IMR-90 (cell line): Measurements from ENCODE around the gene FBXO31. TPM values are rescaled to one million over a fixed set of nuclear protein-coding genes. Genes with fewer than 3 reads are reported as not detected.

Source experiments
- ATAC-seq: fragments of 200-7000 bp; cut with Tn5 transposase; 2 replicates; pipeline ENCODE4 v1.9.1; 2020; ENCODE audit warnings: low read depth, mild to moderate bottlenecking, moderate library complexity
- BruUV-seq: library from RNA; stranded (reverse); fragments of 400-500 nt; replicated peaks from 2 replicates; lab custom pipeline; 2021; lab: Mats Ljungman, UMichigan
- CTCF ChIA-PET: fragments of 300-600 bp; formaldehyde crosslinking; extraction: SDS; loops from one replicate; lab custom pipeline; 2021; ENCODE audit warnings: antibody characterized with exemption; lab: Yijun Ruan, JAX
- POLR2A ChIA-PET: fragments of 300-600 bp; sonication (Branson Sonifier 250); formaldehyde crosslinking; loops from one replicate; lab custom pipeline; 2022; ENCODE audit warnings: antibody characterized with exemption; ENCODE audit not compliant: unreplicated experiment; lab: Charles Lee
- DNase-seq: peaks from one replicate; pipeline ENCODE4 v3.0.0; 2013
- H2AFZ ChIP-seq: replicated peaks from 2 replicates; pipeline ENCODE3; 2013; ENCODE audit warnings: low read length, mild to moderate bottlenecking; ENCODE audit not compliant: poor library complexity
- H2AK5ac ChIP-seq: 2 replicates; pipeline ENCODE4 v1.6.1; 2013; ENCODE audit warnings: low read depth, low read length, inconsistent platforms
- H2AK9ac ChIP-seq: replicated peaks from 2 replicates; pipeline ENCODE3; 2013; ENCODE audit warnings: mild to moderate bottlenecking, low read depth, low read length, moderate library complexity; ENCODE audit not compliant: poor library complexity
- H2BK120ac ChIP-seq: 2 replicates; pipeline ENCODE4 v1.6.1; 2013; ENCODE audit warnings: low read depth, low read length, inconsistent platforms
- H2BK15ac ChIP-seq: 3 replicates; pipeline ENCODE4 v1.6.1; 2013; ENCODE audit warnings: low read depth, low read length, inconsistent platforms
- H2BK20ac ChIP-seq: 2 replicates; pipeline ENCODE4 v1.6.1; 2013; ENCODE audit warnings: low read depth, mild to moderate bottlenecking, inconsistent platforms, low read length, moderate library complexity
- H2BK5ac ChIP-seq: 2 replicates; pipeline ENCODE4 v1.6.1; 2013; ENCODE audit warnings: mild to moderate bottlenecking, low read depth, low read length, inconsistent platforms; ENCODE audit not compliant: poor library complexity, severe bottlenecking
- H3K14ac ChIP-seq: replicated peaks from 2 replicates; pipeline ENCODE4 v1.6.1; 2013; ENCODE audit warnings: low read depth, low read length, inconsistent platforms
- H3K18ac ChIP-seq: 2 replicates; pipeline ENCODE4 v1.6.1; 2013; ENCODE audit warnings: low read depth, low read length, control low read depth
- H3K23ac ChIP-seq: 2 replicates; pipeline ENCODE4 v1.6.1; 2013; ENCODE audit warnings: low read depth, low read length, inconsistent platforms
- H3K27ac ChIP-seq: 2 replicates; pipeline ENCODE4 v1.5.1; 2013; ENCODE audit warnings: mild to moderate bottlenecking, control low read depth, low read length; ENCODE audit not compliant: insufficient read depth
- H3K27me3 ChIP-seq: 2 replicates; pipeline ENCODE4 v1.6.1; 2013; ENCODE audit warnings: low read length; ENCODE audit not compliant: control insufficient read depth, insufficient read depth
- H3K36me3 ChIP-seq: 2 replicates; pipeline ENCODE4 v1.6.1; 2013; ENCODE audit warnings: low read length, mixed read lengths; ENCODE audit not compliant: control insufficient read depth, insufficient read depth
- H3K4ac ChIP-seq: 2 replicates; pipeline ENCODE4 v1.6.1; 2013; ENCODE audit warnings: low read depth, low read length, inconsistent platforms
- H3K4me1 ChIP-seq: 2 replicates; pipeline ENCODE4 v1.6.1; 2013; ENCODE audit warnings: low read length, mixed read lengths; ENCODE audit not compliant: control insufficient read depth, insufficient read depth
- H3K4me2 ChIP-seq: 2 replicates; pipeline ENCODE4 v1.6.1; 2013; ENCODE audit warnings: low read depth, mild to moderate bottlenecking, control low read depth, low read length, moderate library complexity
- H3K4me3 ChIP-seq: 2 replicates; pipeline ENCODE4 v1.5.1; 2013; ENCODE audit warnings: low read depth, mild to moderate bottlenecking, control low read depth, low read length, moderate library complexity; ENCODE audit not compliant: insufficient read depth
- H3K56ac ChIP-seq: 2 replicates; pipeline ENCODE4 v1.6.1; 2013; ENCODE audit warnings: low read length, inconsistent platforms; ENCODE audit not compliant: insufficient read depth; ENCODE audit errors: extremely low read depth
- H3K79me1 ChIP-seq, 2 experiments: 2 replicates each; pipeline ENCODE4 v1.6.1; 2013; ENCODE audit warnings: low read length in 2 of 2, inconsistent platforms in 1 of 2, low read depth in 1 of 2
- H3K9ac ChIP-seq: 2 replicates; pipeline ENCODE4 v1.6.1; 2013; ENCODE audit warnings: low read depth, low read length, control low read depth
- H3K9me1 ChIP-seq: 2 replicates; pipeline ENCODE4 v1.6.1; 2013; ENCODE audit warnings: low read length, inconsistent platforms; ENCODE audit not compliant: insufficient read depth
- H3K9me3 ChIP-seq: 2 replicates; pipeline ENCODE4 v1.6.1; 2013; ENCODE audit warnings: low read length; ENCODE audit not compliant: control insufficient read depth, insufficient read depth
- H4K20me1 ChIP-seq: 2 replicates; pipeline ENCODE4 v1.6.1; 2013; ENCODE audit warnings: low read length, inconsistent platforms; ENCODE audit not compliant: insufficient read depth
- H4K5ac ChIP-seq: 2 replicates; pipeline ENCODE4 v1.6.1; 2013; ENCODE audit warnings: mild to moderate bottlenecking, low read depth, low read length, control low read depth
- H4K8ac ChIP-seq, 2 experiments: 2 replicates each; pipeline ENCODE4 v1.6.1; 2013; ENCODE audit warnings: low read depth in 2 of 2, low read length in 2 of 2, control low read depth in 1 of 2, inconsistent platforms in 1 of 2
- H4K91ac ChIP-seq: 2 replicates; pipeline ENCODE4 v1.6.1; 2013; ENCODE audit warnings: low read depth, low read length, inconsistent platforms; ENCODE audit not compliant: insufficient read depth
- CEBPB ChIP-seq: IDR thresholded peaks from 2 replicates; pipeline ENCODE4 v1.6.1; 2012; ENCODE audit warnings: low read depth, low read length, improper control_type of control experiment
- FOS ChIP-seq: fragments of 150-350 bp; IDR thresholded peaks from 2 replicates; pipeline ENCODE4 v1.6.1; 2016; ENCODE audit warnings: low read depth, low read length
- NFE2L2 ChIP-seq: fragments of 150-350 bp; IDR thresholded peaks from 2 replicates; pipeline ENCODE4 v1.6.1; 2016; ENCODE audit warnings: low read depth, mild to moderate bottlenecking, low read length
- RAD21 ChIP-seq: IDR thresholded peaks from 2 replicates; pipeline ENCODE4 v1.6.1; 2012; ENCODE audit warnings: low read length, improper control_type of control experiment
- RCOR1 ChIP-seq: IDR thresholded peaks from 2 replicates; pipeline ENCODE4 v1.6.1; 2012; ENCODE audit warnings: mild to moderate bottlenecking, low read length, improper control_type of control experiment; ENCODE audit not compliant: insufficient replicate concordance
- RFX5 ChIP-seq: IDR thresholded peaks from 2 replicates; pipeline ENCODE4 v1.8.0; 2012; ENCODE audit warnings: low read depth, mild to moderate bottlenecking, low read length, moderate library complexity
- SMC3 ChIP-seq: fragments of 150-350 bp; IDR thresholded peaks from 2 replicates; pipeline ENCODE4 v1.6.1; 2016; ENCODE audit warnings: low read depth, mild to moderate bottlenecking, antibody characterized with exemption, low read length, moderate library complexity
- WGBS, 2 experiments: methylation state at CpG; one replicate each; pipeline versions ENCODE4 v1.1.5 to v1.1.7; 2013; ENCODE audit warnings: missing lambda C conversion rate in 2 of 2; ENCODE audit not compliant: insufficient read length in 1 of 2; ENCODE audit errors: extremely low coverage in 2 of 2; 5-methylcytosine and 5-hydroxymethylcytosine counted together
- dilution Hi-C: fragments of 300-500 bp; cut with HindIII; formaldehyde crosslinking; loops from one replicate; pipeline ENCODE4 v1.14.3; 2018; ENCODE audit warnings: low sequenced_read_pairs; ENCODE audit not compliant: unreplicated experiment
- in situ Hi-C: fragments of 300-500 bp; cut with MboI; formaldehyde crosslinking; loops from 3 replicates; pipeline ENCODE4 v1.14.3; 2019; ENCODE audit warnings: low sequenced_read_pairs, inconsistent platforms, mixed read lengths
- intact Hi-C: fragments of 100-400 bp; cut with micrococcal nuclease; formaldehyde crosslinking; loops from 2 replicates; pipeline ENCODE4 v1.10.0; 2022
- polyA plus RNA-seq, 3 experiments: library from polyadenylated mRNA; depleted of rRNA; stranded (reverse); fragments of >200 nt; gene quantifications; 2 replicates each; pipeline ENCODE4 v1.2.3, GENCODE V29; 2012; ENCODE audit warnings: low replicate concordance in 1 of 3
- total RNA-seq: library from RNA; depleted of rRNA; stranded (reverse); fragments of >200 nt; gene quantifications from 2 replicates; pipeline ENCODE4 v1.2.3, GENCODE V29; 2012
- TF ChIP-seq, protein P1 (sequence below): conservative IDR thresholded peaks from 2 replicates; pipeline ENCODE4 v1.5.1; 2012; ENCODE audit warnings: mild to moderate bottlenecking, low read depth, low read length, improper control_type of control experiment

Gene FBXO31
- total and polyA plus RNA-seq, 2 of the 4 experiments (the other 2 are of a cell fraction), result 10.4 to 16.9 TPM

DNA sequence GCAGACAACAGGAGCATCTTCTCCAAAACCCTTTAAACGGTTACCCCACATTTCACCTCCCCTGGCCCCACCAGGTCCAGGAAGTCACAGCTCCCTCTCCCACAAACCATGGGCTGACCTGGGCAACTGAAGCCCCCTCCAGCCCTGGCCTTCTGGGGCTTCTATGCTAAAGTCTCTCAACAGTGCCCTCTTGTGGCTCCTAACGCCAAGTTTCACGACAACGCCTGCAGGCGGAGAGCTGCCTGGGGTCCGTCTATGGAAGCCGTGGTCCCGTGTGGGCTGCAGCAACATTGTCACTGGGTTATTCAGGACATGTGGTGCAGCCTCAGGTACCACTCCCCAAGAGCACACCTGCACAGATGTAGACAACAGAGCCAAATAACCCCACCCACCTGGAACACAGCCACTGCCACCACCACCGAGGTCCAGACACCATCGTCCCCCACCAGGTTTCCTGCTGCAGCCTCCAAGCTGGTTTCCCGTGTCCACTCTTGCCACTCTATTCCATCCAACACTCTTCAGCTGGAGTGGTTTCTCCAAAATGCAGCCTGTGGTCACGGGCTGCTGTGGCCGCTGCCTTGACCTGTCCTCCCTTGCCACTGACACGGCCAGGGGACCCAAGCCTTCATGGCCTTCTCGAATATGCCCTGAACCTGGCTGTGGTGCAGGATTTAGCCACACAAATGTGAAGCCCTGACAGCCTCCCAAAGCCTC, 85.5 kb downstream of the FBXO31 start:
- 23% methylated on average over 7 of the region's 15 CpGs; no CpG with 5 or more reads in 1 of the 2 experiments for WGBS, 2 experiments
- no peak overlapping the region for H2AFZ ChIP-seq
- no peak overlapping the region for H3K56ac ChIP-seq
- no peaks in the 10 kb centered on the region for H3K36me3 ChIP-seq
- no peak overlapping the region for H2AK5ac ChIP-seq
- no peak overlapping the region for H3K14ac ChIP-seq
- BruUV-seq, result no TSS peak
- H2BK20ac ChIP-seq, result no peak overlapping the region
- no peak for TF ChIP-seq RFX5
- TF ChIP-seq CEBPB, result no peak
- TF ChIP-seq RAD21, result peak; percentile 46
- no peak for TF ChIP-seq RCOR1
- peak; percentile 50; the same call in 1 of the 2 replicates for TF ChIP-seq SMC3
- TF ChIP-seq, protein P1, sequence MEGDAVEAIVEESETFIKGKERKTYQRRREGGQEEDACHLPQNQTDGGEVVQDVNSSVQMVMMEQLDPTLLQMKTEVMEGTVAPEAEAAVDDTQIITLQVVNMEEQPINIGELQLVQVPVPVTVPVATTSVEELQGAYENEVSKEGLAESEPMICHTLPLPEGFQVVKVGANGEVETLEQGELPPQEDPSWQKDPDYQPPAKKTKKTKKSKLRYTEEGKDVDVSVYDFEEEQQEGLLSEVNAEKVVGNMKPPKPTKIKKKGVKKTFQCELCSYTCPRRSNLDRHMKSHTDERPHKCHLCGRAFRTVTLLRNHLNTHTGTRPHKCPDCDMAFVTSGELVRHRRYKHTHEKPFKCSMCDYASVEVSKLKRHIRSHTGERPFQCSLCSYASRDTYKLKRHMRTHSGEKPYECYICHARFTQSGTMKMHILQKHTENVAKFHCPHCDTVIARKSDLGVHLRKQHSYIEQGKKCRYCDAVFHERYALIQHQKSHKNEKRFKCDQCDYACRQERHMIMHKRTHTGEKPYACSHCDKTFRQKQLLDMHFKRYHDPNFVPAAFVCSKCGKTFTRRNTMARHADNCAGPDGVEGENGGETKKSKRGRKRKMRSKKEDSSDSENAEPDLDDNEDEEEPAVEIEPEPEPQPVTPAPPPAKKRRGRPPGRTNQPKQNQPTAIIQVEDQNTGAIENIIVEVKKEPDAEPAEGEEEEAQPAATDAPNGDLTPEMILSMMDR, result peak; percentile 58
- TF ChIP-seq NFE2L2, result no peak
- TF ChIP-seq FOS, result no peak
- dilution Hi-C loops (no loop called here), intact Hi-C loops (loop anchor here (1.0 kb wide), 1 partner anchor 735 kb away; no protein-coding TSS in a partner anchor), in situ Hi-C loops (no loop called here)
- no peak overlapping the region for H4K91ac ChIP-seq
- no peaks in the 10 kb centered on the region for H3K79me1 ChIP-seq
- H2BK120ac ChIP-seq, result no peak overlapping the region
- no peak overlapping the region for H2BK15ac ChIP-seq
- H4K5ac ChIP-seq, result no peak overlapping the region
- DNase-seq, result peak; percentile 10
- ChIA-PET CTCF (interaction anchor here (1.1 kb wide), 1 partner anchor 96 kb away, joined by 11 read pairs; no protein-coding TSS in a partner anchor), POLR2A (no interaction called here)
- H4K20me1 ChIP-seq, result no peaks in the 10 kb centered on the region
- H3K9ac ChIP-seq, result no peak overlapping the region
- H3K9me1 ChIP-seq, result no peaks in the 10 kb centered on the region
- no peaks in the 10 kb centered on the region for H3K27me3 ChIP-seq
- no peak overlapping the region for H3K4me2 ChIP-seq
- H3K9me3 ChIP-seq, result no peaks in the 10 kb centered on the region
- no peak overlapping the region for H3K18ac ChIP-seq
- no peak overlapping the region for H3K23ac ChIP-seq
- no peak overlapping the region for H3K27ac ChIP-seq
- H4K8ac ChIP-seq, result no peak overlapping the region
- no peak overlapping the region for H2AK9ac ChIP-seq
- H3K4me3 ChIP-seq, result no peak overlapping the region
- H3K4me1 ChIP-seq, result no peaks in the 10 kb centered on the region
- peak; percentile 85 for ATAC-seq
- H2BK5ac ChIP-seq, result no peak overlapping the region
- no peak overlapping the region for H3K4ac ChIP-seq
